HepG2 (cell line): ENCODE data around the gene EPB41L5. TPM values are rescaled to one million over a fixed set of nuclear protein-coding genes. Genes with fewer than 3 reads are reported as not detected.

Experiments used
- ATAC-seq: fragments of 200-7000 bp; cut with Tn5 transposase; 3 replicates; pipeline ENCODE4 v1.9.1; 2020; ENCODE audit warnings: mild to moderate bottlenecking, moderate library complexity
- BruUV-seq: library from RNA; stranded (reverse); fragments of 400-500 nt; replicated peaks from 2 replicates; lab custom pipeline; 2021; lab: Mats Ljungman, UMichigan
- CTCF ChIA-PET: fragments of 300-600 bp; formaldehyde crosslinking; extraction: SDS; loops from one replicate; lab custom pipeline; 2021; ENCODE audit warnings: low total read pairs, inconsistent platforms, low intra/inter-chr PET ratio; lab: Yijun Ruan, JAX
- POLR2A ChIA-PET: fragments of 350-600 bp; sonication (Branson Sonifier 250); formaldehyde crosslinking; loops from one replicate; lab custom pipeline; 2020; ENCODE audit warnings: antibody characterized with exemption, inconsistent platforms; lab: Yijun Ruan, JAX
- DNase-seq: peaks from one replicate; pipeline ENCODE4 v3.0.0-alpha.2; 2015; ENCODE audit warnings: low spot score
- FAIRE-seq: peaks from 3 replicates; lab custom pipeline; 2011; peaks lifted over from hg19 to GRCh38; lab: Jason Lieb, UNC
- H2AFZ ChIP-seq: one replicate; pipeline ENCODE4 v1.6.1; 2011; ENCODE audit warnings: low read length, inconsistent platforms
- H3K27ac ChIP-seq: fragments of 300-600 bp; 3 replicates; pipeline ENCODE4 v1.8.0; 2011; ENCODE audit warnings: mixed run types, mild to moderate bottlenecking, mixed read lengths, low read length, inconsistent platforms; ENCODE audit not compliant: insufficient read depth; ENCODE audit errors: extremely low read length
- H3K27me3 ChIP-seq, 2 experiments: fragments of 200-600 bp in 1 of 2; 2 replicates in 1 of 2; 3 replicates in 1 of 2; pipeline versions ENCODE4 v1.6.0 to v1.8.0; 2011; ENCODE audit warnings: low read length in 2 of 2, mild to moderate bottlenecking in 2 of 2, moderate library complexity in 2 of 2, inconsistent platforms in 1 of 2; ENCODE audit not compliant: insufficient read depth in 2 of 2, control insufficient read depth in 1 of 2
- H3K36me3 ChIP-seq, 2 experiments: fragments of 200-600 bp in 1 of 2; replicated peaks in 1 of 2; 2 replicates in 1 of 2; 3 replicates in 1 of 2; pipeline versions ENCODE4 v1.5.1 to v1.8.0; 2011; ENCODE audit warnings: low read length in 2 of 2, inconsistent platforms in 1 of 2; ENCODE audit not compliant: insufficient read depth in 2 of 2, control insufficient read depth in 1 of 2
- H3K4me1 ChIP-seq: 2 replicates; pipeline ENCODE4 v1.5.1; 2012; ENCODE audit warnings: low read length, inconsistent platforms; ENCODE audit not compliant: insufficient read depth
- H3K4me2 ChIP-seq: 2 replicates; pipeline ENCODE4 v1.6.0; 2011; ENCODE audit warnings: low read depth, low read length, inconsistent platforms
- H3K4me3 ChIP-seq, 3 experiments: fragments of 200-600 bp in 1 of 3; sonication (generic), shearing (Covaris generic) in 1 of 3; replicated peaks in 1 of 3; 2 replicates each; pipeline ENCODE4 v1.5.1; 2011 to 2016; ENCODE audit warnings: low read length in 3 of 3, inconsistent platforms in 2 of 3, low read depth in 2 of 3, mild to moderate bottlenecking in 2 of 3, control low read depth in 1 of 3, mixed read lengths in 1 of 3; ENCODE audit not compliant: insufficient read depth in 1 of 3
- H3K79me2 ChIP-seq: one replicate; pipeline ENCODE4 v1.6.1; 2011; ENCODE audit warnings: low read length, inconsistent platforms; ENCODE audit not compliant: insufficient read depth
- H3K9ac ChIP-seq: 2 replicates; pipeline ENCODE4 v1.6.0; 2011; ENCODE audit warnings: mild to moderate bottlenecking, low read depth, low read length, inconsistent platforms; ENCODE audit not compliant: insufficient read depth
- H3K9me3 ChIP-seq: 2 replicates; pipeline ENCODE4 v1.5.1; 2012; ENCODE audit warnings: mild to moderate bottlenecking, low read length
- H4K20me1 ChIP-seq: 2 replicates; pipeline ENCODE4 v1.6.0; 2011; ENCODE audit warnings: inconsistent platforms, mild to moderate bottlenecking, low read length, moderate library complexity; ENCODE audit not compliant: insufficient read depth
- ATF7-NPFF ChIP-seq: sonication (generic); formaldehyde crosslinking; IDR thresholded peaks from 2 replicates; pipeline ENCODE4 v1.8.1; 2023; ENCODE audit warnings: mild to moderate bottlenecking, low read depth, missing genetic modification reagents, moderate library complexity
- CBX2 ChIP-seq, 2 experiments: fragments of 200-600 bp in 1 of 2; sonication (generic); formaldehyde crosslinking in 1 of 2; IDR thresholded peaks; 2 replicates each; pipeline versions ENCODE4 v1.7.0 to v1.8.1; 2018 to 2022; ENCODE audit warnings: low read depth in 2 of 2, low read length in 1 of 2, mild to moderate bottlenecking in 1 of 2, missing genetic modification reagents in 1 of 2
- ETS1 ChIP-seq: sonication (generic); formaldehyde crosslinking; IDR thresholded peaks from 2 replicates; pipeline ENCODE4 v1.4.0; 2020; ENCODE audit warnings: missing genetic modification reagents
- FOSL2 ChIP-seq: sonication (generic); formaldehyde crosslinking; IDR thresholded peaks from 2 replicates; pipeline ENCODE4 v1.4.0; 2020; ENCODE audit warnings: missing genetic modification reagents
- NFE2 ChIP-seq: sonication (generic); formaldehyde crosslinking; IDR thresholded peaks from 2 replicates; pipeline ENCODE4 v1.4.0; 2020; ENCODE audit warnings: missing genetic modification reagents
- SOX6 ChIP-seq, 2 experiments: fragments of 450-650 bp in 1 of 2; sonication (generic) in 1 of 2; formaldehyde crosslinking in 1 of 2; IDR thresholded peaks; 2 replicates each; pipeline versions ENCODE4 v1.4.0 to v1.6.1; 2017 to 2020; ENCODE audit warnings: antibody characterized with exemption in 1 of 2, mild to moderate bottlenecking in 1 of 2, missing genetic modification reagents in 1 of 2
- TCF7L2 ChIP-seq: IDR thresholded peaks from 2 replicates; pipeline ENCODE4 v1.6.1; 2011; ENCODE audit warnings: mild to moderate bottlenecking, low read depth, low read length, moderate library complexity
- TMF1 ChIP-seq: sonication (generic); formaldehyde crosslinking; IDR thresholded peaks from 2 replicates; pipeline ENCODE4 v1.8.1; 2022; ENCODE audit warnings: low read depth, missing genetic modification reagents
- ZNF780A ChIP-seq: sonication (generic); formaldehyde crosslinking; IDR thresholded peaks from 2 replicates; pipeline ENCODE4 v1.8.0; 2022; ENCODE audit warnings: mild to moderate bottlenecking, missing genetic modification reagents, moderate library complexity
- WGBS: methylation state at CpG from one replicate; pipeline ENCODE4 v1.1.6; 2017; ENCODE audit warnings: low lambda C conversion rate; 5-methylcytosine and 5-hydroxymethylcytosine counted together
- in situ Hi-C: cut with HindIII; loops from 2 replicates; pipeline ENCODE4 v1.10.0; 2017; ENCODE audit warnings: low pct_unique_long_range_greater_than_20kb; ENCODE audit not compliant: extremely low pct_ligation_motif_present
- intact Hi-C: fragments of 100-400 bp; cut with micrococcal nuclease; formaldehyde crosslinking; loops from one replicate; pipeline ENCODE4 v1.10.0; 2022; ENCODE audit not compliant: unreplicated experiment
- polyA plus RNA-seq, 8 experiments: library from polyadenylated mRNA; depleted of rRNA in 3 of 8; stranded (reverse) in 7 of 8; unstranded in 1 of 8; fragments of >200 nt; fragmentation: Illumina TruSeq in 4 of 8; extraction: Trizol in 4 of 8; gene quantifications; 2 replicates each; pipeline versions ENCODE4 v1.2.1 to v1.2.3, GENCODE V29; 2011 to 2016; ENCODE audit warnings: low read depth in 4 of 8, missing spikeins in 1 of 8, mixed read lengths in 1 of 8; ENCODE audit not compliant: insufficient read depth in 1 of 8
- total RNA-seq, 5 experiments: library from RNA; depleted of rRNA; stranded (reverse); fragments of >200 nt; fragmentation: Illumina TruSeq; extraction: Trizol; gene quantifications; 2 replicates each; pipeline ENCODE4 v1.2.3, GENCODE V29; 2016; ENCODE audit warnings: low read depth in 1 of 5

Gene EPB41L5
- total and polyA plus RNA-seq, 2 of the 13 experiments (the other 11 are each of a cell fraction or from before 2014, with no cell fraction given), result 40.5 to 47.5 TPM

GRCh38 chr2:120177001-120177621 lies 164.2 kb downstream of the EPB41L5 start:
- Histone ChIP-seq H3K4me1 (no peaks in the 10 kb centered on the region), H3K9ac (no peak overlapping the region), H3K27ac (no peak overlapping the region), H3K4me3 (no peak overlapping the region), H3K9me3 (no peaks in the 10 kb centered on the region), H3K4me2 (no peak overlapping the region), H3K36me3 (peaks cover 5 to 28% of the 10 kb centered on the region in 2 experiments; a peak in 4 of 5 replicates), H4K20me1 (no peaks in the 10 kb centered on the region), H3K27me3 (no peaks in the 10 kb centered on the region), H2AFZ (no peak overlapping the region), H3K79me2 (no peaks in the 10 kb centered on the region)
- BruUV-seq, result no TSS peak
- FAIRE-seq (no peak), DNase-seq (no peak), ATAC-seq (no peak)
- no peak for TF ChIP-seq ATF7-NPFF (CRISPR knock-in tag)
- TF ChIP-seq SOX6 (IDR thresholded peaks at IDR 0.05), result no peak
- no peak for TF ChIP-seq SOX6 (CRISPR knock-in tag; IDR thresholded peaks at IDR 0.05)
- TF ChIP-seq TCF7L2, result no peak
- TF ChIP-seq ETS1 (CRISPR knock-in tag), result no peak
- TF ChIP-seq CBX2 (IDR thresholded peaks at IDR 0.05; ENCODE audit: low read depth, low read length), result no peak
- TF ChIP-seq CBX2 (CRISPR knock-in tag; IDR thresholded peaks at IDR 0.05; ENCODE audit: low read depth), result no peak
- TF ChIP-seq FOSL2 (CRISPR knock-in tag), result no peak
- no peak for TF ChIP-seq ZNF780A (CRISPR knock-in tag)
- no peak for TF ChIP-seq NFE2 (CRISPR knock-in tag)
- TF ChIP-seq TMF1 (CRISPR knock-in tag), result no peak
- WGBS, result 96% methylated on average over 15 of the region's 15 CpGs
- in situ Hi-C loops, result loop anchor here (10.0 kb wide), 1 partner anchor 472 kb away; no protein-coding TSS in a partner anchor
- intact Hi-C loops, result loop anchor here (5.0 kb wide), 1 partner anchor 535 kb away; no protein-coding TSS in a partner anchor
- ChIA-PET CTCF (no interaction called here), POLR2A (no interaction called here)
